Neural progenitor cell (in vitro differentiated cells): ENCODE data around the gene AK4.
"Not testable (repeated sequence)": the region's sequence is repeated elsewhere in the genome, so short reads cannot be mapped to it uniquely, and the experiment has no call there.

Experiments
- CTCF ChIP-seq: fragments of 200-600 bp; sonication (generic); IDR thresholded peaks from 2 replicates; pipeline ENCODE4 v1.5.1; 2017; ENCODE audit warnings: antibody characterized with exemption, mild to moderate bottlenecking
- EZH2phosphoT487 ChIP-seq: fragments of 200-600 bp; sonication (generic); IDR thresholded peaks from 2 replicates; pipeline ENCODE4 v1.6.1; 2017; ENCODE audit warnings: antibody characterized with exemption

DNA sequence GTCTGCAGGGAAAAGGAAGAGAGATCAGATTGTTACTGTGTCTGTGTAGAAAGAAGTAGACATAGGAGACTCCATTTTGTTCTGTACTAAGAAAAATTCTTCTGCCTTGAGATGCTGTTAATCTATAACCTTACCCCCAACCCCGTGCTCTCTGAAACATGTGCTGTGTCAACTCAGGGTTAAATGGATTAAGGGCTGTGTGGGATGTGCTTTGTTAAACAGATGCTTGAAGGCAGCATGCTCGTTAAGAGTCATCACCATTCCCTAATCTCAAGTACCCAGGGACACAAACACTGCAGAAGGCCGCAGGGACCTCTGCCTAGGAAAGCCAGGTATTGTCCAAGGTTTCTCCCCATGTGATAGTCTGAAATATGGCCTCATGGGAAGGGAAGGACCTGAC lies 8.2 kb upstream of the AK4 start:
- not testable (repeated sequence) for TF ChIP-seq CTCF, EZH2phosphoT487
